HG03196 (cell line): ENCODE measurements around the gene FAU.

ENCODE experiments used
- ATAC-seq: cut with Tn5 transposase; IDR thresholded peaks from one replicate; pipeline ENCODE4 v1.9.1; 2021; ENCODE audit not compliant: unreplicated experiment

Gene FAU

GRCh38 chr11:65136515-65137096 is 14.7 kb upstream of the FAU start:
- ATAC-seq: no peak

DNA sequence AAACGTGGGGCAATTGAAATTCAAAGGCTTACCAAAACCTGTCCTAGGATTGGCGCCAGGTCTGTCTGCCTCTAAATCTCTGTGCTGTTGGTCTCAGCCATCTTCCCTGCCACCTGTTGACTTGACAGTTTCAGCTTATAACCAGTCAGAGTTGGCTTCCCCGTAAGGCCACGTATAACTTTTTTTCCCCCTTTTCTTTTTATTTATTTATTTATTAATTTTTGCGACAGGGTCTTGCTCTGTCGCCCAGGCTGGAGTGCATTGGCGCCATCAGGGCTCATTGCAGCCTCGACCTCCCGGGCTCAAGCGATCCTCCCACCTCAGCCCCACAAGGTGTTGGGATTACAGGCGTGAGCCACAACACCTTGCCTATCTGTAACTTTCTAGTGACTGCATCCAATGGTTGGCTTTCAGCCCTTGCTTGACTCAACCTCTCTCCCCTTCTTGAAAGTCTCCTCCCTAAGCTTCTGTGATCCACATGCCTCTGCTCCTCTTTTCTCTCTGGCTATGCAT is 13.8 kb upstream of the FAU start:
- no peak for ATAC-seq

DNA sequence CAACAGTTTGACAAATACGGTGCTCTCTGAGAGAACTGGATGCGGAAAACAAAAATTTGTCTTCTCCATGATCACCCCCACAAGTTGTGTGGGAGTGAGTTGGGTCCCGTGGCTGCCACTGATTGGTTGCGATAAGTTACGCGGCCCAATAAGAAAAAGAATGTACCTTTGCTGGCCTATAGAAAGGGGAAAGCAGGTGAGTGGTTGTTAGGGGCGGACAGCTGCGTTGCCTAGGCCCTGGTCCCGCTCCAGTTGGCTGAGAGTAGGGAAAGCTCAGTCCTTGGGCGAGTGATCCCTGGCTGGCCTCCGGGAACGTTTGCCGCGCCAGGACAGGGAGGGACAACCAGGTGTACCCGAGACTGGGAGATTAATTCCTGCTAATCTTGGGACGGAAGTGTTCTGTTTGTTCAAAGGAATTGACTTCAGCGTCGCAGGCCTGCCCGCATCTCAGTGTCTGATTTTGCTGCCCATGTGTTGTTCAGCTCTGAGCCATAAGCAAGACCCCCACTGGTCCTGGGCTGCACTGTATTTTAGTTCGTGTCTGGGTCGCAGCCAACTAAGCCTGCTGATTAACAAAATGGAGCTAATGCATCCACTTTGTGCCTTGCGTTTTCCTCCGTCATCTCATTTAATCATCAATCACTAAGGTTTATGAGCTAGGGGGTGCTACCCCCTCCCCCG is 13.2 kb upstream of the FAU start:
- peak; percentile 61 for ATAC-seq

DNA sequence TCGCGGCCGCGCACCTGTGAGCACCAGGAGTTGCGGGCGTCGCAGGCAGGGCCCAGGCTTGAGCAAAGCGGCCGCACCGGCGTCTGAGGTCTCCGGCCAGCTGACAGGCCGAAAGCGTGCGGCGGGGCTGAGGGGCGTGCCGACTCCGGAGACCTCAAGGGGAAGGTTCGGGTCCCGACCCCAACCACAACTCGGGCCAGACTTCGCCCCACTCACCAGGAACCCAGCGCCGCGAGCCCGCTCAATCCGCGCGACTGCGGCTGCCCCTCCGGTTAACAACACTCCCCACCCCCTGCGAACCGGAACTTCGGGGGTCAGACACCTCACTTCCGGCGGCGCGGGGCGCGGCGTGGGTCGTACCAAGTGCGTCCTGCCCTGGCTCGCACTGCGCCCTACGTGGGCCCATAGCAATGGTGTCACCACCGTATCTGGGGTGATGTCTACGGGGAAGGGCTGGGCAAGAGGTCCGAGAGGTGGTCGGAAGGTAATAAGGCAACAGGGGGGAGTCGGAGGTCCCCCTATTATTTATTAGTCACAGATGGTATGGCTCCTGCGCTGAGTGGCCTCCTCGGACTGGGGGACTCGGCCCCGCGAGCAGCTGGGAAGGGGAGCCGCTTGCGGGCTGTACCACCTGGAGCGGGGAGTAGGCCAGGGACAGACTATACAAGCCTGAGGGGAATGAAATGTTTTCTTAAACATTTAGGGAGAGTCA is 12.5 kb upstream of the FAU start, which contains the start of gene SYVN1:
SYVN1 (minus strand) TSS at position 280 of the 712 bp plus-strand sequence. CDS start 918 bp downstream, outside the sequence.
- peak; percentile 51 for ATAC-seq

- no peak for ATAC-seq
Observed at GRCh38 chr11:65133724-65134123, 11.8 kb upstream of the FAU start.

- ATAC-seq: no peak
Observed at GRCh38 chr11:65132988-65133700, 11.2 kb upstream of the FAU start.

DNA sequence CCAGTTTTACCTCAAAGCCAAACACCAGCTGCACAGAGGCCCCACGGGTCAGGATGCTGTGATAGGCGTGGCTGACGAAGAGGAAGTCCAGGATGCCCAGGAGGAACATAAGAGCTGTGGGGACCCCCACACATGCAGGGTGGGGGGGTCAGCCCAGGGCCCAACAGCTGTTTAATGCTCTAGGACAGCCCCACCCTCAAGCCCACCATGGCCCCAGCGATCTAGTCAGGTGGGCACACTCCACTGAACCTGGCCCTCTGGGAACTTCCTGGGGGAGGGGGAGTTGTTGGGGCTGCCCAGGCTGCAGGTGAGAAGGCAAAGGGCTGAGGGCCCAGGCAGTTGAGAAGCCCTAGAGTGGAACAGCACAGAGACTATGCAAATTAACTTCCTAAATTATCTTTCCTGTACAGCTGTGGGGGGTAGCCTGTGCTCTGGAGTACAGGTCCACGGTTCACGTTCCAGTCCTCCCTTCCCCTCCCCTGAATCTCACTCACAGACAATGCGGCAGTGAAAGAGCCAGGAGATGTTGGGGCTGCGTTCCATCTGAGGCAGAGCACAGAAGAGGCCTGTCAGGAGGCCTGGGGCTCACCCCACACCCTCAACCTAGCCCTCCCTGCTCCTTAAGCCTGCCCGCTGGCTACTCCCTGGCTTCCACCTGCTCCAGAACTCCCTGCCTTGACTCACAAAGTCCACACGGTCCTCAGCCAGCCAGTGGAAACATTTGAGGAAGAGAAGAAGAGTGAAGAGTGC is 10.5 kb upstream of the FAU start:
- no peak for ATAC-seq

- no peak for ATAC-seq
Observed at GRCh38 chr11:65131895-65132237, 9.9 kb upstream of the FAU start.

GRCh38 chr11:65131417-65131776 is 9.5 kb upstream of the FAU start:
- no peak for ATAC-seq

DNA sequence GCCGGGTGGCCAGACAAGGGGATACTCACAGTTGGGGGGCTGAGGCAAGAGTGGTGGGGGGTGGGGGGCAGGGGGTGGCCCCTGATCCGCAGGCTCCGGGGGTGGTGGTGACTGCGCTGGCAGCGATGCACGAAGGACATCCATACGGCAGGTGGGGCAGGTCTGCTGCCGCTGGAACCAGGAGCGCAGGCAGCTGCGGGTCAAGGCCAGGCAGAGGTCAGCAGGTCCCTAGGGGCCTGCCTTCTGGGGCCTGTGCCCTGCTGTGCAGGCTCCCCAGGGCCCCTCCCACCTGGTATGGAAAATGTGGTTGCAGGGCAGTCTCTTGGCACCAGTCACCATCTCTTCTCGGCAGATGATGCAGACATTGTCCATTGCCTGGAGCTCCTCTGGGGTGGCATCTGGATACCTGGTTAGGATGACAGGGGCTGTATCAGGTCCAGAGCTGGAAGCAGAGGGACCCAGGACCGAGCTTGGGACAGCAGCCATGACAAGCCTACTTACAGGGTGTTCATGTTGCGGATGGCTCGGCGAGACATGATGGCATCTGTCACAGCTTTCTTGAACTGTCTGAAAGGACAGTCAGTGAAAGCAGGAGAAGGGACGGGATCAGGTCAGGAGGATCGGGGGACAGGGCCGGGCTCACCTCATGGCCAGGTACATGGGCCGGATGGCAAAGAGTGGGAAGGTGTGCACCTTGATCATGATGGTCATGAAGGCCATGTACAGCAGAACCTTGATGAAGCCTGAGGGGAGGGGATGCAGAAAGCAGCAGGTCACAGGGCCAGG is 8.9 kb upstream of the FAU start:
- no peak for ATAC-seq

DNA sequence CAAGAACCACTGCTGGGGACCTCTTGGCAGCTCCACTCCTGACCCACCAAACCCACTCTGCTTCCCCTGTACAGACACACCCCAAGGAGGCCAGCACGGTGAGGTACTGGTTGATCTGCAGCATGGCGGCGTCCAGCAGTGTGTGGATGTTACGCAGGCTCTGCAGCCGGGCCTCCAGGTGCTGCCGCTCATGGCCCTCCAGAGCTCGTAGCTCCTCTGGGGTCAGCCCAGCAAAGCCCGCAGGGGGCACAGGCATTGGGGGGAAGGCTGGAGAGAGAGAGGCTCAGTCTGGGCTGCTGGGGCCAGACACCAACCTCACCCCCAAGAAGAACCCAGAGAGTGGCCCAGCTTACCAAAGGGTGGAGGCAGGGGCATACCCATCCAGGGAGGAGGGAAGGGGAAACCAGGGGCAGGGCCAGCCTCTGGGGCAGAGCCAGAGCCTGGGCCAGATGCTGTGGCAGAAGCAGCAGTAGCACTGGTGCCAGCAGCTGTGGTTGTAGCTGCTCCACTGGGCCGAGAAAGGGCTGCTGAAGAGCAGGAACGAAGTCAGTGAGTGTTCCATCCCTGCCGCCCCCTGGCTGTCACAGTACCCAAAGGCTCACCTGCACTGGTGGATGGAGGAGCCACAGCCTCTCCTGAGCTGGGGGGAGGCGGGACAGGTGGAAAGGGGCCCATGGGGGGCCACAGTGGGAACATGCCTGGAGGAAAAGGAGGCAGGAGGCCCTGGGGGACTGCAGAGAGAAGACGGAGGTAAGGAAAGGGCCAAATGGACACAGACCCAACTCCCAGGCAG is 7.9 kb upstream of the FAU start:
- no peak for ATAC-seq

GRCh38 chr11:65128182-65129145 is 6.5 kb upstream of the FAU start:
- ATAC-seq: no peak

DNA sequence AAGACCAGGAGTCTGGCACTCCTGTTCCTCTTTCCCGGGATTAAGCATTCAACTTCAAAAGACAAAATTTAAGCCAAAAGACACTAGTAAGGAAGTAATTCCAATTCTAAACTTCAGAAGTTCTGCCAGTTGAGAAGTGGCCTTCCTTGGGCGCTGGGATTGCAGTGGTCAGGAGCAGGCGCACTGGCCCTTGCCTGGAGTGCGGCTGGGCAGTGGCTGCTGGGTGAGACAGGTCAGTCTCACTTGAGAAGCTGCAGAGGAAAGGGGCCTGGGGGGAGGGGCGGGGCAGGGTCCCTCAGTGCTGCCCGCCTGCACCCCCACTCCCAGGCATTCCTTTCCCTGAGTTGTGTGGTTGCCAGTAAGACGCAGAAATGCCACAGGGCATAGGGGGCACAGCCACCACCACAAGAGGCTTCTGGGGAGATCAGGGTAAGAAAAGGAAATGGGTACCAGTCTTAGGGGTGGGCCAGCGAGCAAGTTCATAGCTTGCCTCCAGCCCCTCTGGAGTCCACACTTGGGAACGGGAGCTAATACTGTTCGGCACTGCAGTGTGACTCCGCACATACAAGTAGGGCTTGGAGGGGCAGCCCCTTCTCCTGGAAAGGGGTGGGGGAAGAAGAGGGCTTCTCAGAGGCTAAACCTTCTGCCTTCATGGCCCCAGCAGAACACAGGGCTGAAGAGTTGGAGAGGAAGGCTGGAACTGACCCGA is 5.7 kb upstream of the FAU start:
- no peak for ATAC-seq

DNA sequence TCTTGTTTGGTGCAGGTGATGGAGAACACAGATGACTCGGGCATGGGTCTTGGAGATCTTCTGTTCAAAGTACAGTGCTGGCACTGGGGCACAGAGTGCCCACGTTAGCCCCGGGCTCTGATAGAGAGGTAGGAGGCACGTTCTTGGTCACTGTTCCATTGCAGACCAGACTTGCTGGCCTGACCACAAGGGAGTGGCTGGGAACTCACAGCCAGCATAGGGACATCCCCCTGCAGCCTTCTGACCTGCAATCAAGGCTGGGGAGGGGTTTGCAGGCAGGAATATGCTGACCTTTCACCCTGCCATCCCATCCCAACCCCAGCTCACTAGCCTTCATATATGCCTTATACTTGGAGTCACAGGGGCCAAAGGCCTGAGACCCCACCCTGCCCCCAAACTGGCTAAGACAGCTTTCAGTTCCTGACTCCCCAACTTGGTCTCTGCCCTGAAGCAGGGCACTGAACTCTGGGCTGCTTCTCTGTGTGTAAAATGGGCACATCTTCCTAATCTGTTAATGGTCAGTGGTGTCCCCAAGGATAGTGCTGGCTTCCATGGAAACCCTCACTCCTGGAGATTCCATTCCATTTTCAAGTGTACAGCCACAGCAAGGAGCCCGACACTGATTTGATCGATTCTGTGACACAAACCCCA is 4.8 kb upstream of the FAU start:
- ATAC-seq: no peak

DNA sequence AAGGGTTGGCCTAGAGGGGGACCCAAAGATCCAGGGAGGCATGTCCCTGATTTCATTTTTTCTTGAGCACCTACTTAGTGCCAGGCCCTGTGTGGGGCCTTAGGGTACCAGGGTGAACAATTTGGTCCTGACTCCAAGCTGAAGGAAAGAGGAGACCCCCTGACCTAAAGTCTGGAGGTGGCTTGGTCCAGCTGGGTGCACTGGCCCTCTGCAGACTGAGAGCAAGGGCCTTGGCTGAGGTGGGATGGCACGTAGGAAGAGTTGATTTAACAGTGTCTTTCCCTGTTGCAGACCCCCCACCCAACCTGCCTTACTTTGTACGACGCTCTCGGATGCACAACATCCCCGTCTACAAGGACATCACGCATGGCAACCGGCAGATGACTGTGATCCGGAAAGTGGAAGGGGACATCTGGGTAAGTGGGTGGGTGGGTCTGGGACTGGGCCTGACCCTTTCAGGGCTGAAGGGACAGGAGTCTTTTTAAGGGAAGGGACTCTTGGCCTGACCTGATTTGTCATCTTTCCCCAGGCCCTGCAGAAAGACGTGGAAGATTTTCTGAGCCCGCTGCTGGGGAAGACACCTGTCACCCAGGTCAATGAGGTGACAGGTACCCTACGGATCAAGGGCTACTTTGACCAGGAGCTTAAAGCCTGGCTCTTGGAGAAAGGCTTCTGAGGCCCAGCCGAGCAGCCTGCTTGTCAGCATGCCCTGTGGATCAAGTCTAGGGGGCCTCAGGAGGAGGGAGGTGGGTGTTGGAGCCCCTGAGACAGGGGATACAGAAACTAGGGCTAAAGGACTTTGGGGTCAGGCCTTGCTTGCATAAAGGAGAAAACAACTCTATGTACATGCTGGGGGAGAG is 3.5 kb upstream of the FAU start:
- ATAC-seq: no peak
